HG03175 (cell line): ENCODE results near the gene ITPK1.

Experiments used
- ATAC-seq: cut with Tn5 transposase; IDR thresholded peaks from one replicate; pipeline ENCODE4 v1.9.1; 2021; ENCODE audit warnings: mild to moderate bottlenecking, moderate library complexity; ENCODE audit not compliant: unreplicated experiment

The ITPK1 gene

DNA sequence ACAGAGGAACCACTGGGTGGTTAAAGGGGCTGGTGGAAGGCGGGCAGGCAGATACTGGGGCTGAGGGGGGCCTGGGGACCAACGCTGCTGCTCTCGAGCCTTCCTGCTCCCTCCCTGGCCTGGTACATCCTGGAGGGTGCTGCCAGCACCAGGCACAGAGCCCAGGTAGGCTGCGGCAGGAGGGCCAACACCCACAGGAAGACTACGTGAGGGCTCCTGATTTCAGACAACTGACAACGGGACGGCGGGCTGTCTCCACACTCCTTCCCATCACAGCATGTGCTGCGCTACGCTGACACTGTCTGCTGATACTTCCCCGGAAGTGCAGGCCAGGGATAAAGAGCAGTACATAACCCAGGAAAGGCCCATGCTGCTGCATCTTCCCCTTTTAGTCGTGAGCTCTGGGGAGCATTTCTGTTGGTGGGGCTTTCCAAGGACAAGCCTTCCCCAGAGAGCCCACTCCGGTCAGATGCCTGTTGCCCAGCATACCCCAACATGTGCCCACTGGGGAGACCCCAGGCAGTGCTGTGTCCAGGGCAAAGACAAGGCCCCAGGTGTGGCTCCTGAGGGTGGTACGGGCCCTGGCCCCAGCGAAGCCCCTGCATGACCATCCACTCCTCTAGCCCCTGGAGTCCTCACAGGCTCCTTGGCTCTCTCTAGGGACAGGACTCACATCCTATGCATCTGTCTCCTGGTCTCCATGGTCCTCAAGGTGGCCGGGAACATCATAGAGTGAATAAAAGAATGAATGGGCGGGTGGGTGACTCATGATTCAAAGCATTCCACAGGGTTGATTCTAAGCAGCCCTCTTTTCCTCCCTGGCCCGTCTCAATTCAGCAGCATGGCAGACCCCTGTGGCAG lies 154.8 kb downstream of the ITPK1 start:
- no peak for ATAC-seq

DNA sequence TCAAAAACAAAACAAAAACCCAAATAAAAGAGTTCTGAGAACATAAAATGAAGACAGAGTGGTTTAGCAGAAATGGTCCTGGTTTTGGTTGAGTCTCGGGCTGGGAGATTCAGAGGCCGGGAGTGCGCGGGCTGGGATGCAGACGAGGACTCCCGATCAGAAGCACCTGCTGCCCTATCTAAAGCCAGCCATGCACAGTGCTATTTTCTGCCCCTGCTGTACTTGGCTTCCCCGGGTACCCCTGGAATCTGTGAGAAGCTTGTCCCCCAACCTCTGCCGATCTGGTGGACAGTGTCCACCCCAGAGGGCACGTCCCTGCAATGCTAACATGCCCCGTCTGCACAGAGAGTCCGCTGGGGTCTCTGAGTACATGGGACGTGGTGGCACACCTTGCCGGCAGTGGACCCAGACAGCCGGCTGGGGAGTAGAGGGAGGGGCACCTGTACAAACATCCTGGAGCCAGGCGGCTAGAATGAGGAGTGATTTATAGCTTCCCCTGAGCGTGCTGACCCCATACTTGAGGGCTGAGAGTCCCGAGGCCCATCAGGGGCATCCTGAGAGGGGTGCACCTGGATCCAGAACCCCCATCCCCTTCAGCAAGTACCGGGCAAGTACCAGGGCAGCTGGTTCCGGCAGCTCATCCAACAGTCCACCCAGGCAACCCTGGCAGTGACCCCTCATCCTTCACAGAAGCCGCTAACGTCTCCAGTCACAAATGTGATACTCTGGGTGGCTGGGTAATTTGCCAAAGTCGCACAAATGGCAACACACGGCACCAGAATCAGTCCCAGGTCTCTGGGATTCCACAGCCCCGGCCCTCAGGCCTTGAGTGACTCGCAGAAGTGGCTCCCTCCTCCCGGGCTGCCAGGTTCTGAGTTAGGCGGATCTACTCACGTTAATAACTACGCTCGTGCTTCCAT lies 155.7 kb downstream of the ITPK1 start:
- no peak for ATAC-seq

DNA sequence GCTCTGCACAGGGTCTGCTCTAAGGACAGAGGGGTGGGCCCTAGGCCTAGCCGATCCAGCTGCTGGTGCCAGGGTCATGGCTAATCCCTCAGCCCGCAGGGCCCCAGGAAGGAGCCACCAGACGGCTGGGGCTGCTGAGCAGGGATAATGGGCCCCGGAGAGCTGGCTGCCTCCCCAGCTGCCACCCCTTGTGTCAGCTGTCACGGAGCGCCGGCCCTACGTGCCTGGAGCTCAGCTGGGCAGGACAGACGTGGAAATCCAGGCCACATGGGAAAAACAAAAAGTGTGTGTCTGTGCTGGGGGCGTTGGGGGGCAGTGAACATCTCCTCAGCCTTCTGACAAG lies 156.6 kb downstream of the ITPK1 start:
- ATAC-seq = no peak

DNA sequence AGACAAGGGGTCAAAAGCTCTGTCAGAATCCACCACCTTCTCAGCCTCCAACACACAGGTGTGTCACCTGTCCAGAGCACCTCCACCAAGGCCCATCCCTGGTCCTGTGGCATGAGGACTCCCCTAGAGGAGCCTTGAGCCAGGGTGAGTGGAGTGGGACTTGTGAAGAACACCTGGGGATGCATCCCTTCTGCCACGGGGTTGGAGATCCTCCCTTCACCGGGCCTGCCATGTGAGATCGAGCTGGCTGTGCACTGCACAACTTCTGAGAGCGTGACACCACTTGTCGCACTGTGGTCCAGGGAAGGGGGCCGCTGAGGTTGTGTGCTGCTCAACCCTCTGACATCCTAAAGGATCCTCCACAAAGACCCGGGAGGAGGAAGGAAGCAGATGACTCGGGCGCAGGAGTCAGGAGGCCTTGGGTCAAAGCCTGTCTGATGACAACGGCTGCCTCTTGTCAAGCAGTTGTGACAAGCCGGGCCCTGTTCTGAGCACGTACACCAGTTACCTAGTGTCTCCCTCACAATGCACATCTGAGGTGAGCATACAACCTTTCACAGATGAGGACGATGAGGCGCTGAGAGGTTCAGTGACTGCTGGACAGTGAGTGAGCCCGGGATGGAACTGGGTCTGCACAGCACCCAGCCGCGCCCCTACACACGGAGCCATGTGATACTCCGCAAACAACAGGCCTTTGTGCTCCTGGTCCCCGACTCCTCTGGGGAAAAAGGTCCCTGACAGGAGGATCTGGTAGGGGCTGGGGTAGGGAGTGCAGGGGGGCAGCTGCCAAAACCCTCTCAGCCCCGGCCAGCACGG lies 157.1 kb downstream of the ITPK1 start:
- no peak for ATAC-seq

DNA sequence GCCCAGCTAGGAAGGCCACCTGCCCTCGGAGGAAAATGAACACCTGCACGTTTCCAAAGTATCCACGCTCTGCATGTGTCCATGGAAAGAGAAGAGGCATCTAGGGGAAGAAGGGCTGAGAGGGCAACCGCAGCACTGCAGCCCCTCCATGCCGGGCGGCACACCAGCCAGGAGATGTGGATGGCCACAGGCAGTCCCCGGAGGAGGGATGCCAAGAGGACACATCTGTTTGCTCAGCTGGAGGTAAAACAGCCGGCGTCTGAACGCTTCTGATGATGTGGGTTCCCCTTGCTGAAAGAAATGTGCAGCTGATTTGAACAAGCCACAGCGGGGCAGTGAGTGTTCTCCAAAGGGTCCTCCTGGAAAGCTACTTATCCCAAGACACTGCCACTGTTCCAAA lies 158.8 kb downstream of the ITPK1 start:
- ATAC-seq = no peak

DNA sequence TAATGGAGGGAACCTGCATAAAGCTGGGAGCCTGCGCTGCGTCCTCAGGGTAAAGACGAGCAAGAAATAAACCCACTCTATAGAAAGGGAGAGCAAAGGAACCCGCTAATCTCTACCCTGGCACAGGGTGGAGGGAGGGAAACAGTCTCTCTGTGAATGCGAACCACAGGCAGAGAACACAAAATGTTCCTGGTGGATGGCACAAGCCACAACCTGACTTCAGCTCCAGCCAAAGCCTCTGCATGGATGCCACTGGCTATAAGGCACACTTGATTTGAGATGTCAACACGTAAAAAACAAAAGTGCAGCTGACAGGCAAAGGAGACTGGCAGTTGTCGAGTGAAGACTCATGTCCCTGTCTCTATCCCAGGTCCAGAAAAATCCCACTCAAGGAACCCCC lies 160.3 kb downstream of the ITPK1 start:
- ATAC-seq = no peak

GRCh38 chr14:92954933-92955332 lies 160.8 kb downstream of the ITPK1 start:
- no peak for ATAC-seq

DNA sequence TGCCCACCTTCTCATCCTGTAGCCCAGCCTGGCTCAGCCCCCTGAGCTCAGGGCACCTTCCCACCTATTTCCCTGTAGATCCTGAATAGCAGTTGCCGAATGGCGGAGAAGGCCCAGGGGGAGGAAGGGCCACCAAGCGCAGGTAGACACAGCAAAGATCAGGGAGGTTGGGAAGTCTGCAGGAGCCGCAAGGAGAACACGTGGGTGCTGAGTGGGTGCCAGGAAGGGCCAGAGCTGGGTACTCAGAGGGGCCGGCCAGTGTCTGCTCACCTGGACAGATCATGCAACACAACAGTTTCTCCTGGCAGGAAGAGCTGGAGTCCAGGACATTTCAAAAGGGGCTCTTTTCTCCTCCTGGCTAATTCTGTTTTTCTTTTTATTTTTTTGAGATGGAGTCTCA lies 162.2 kb downstream of the ITPK1 start:
- no peak for ATAC-seq

DNA sequence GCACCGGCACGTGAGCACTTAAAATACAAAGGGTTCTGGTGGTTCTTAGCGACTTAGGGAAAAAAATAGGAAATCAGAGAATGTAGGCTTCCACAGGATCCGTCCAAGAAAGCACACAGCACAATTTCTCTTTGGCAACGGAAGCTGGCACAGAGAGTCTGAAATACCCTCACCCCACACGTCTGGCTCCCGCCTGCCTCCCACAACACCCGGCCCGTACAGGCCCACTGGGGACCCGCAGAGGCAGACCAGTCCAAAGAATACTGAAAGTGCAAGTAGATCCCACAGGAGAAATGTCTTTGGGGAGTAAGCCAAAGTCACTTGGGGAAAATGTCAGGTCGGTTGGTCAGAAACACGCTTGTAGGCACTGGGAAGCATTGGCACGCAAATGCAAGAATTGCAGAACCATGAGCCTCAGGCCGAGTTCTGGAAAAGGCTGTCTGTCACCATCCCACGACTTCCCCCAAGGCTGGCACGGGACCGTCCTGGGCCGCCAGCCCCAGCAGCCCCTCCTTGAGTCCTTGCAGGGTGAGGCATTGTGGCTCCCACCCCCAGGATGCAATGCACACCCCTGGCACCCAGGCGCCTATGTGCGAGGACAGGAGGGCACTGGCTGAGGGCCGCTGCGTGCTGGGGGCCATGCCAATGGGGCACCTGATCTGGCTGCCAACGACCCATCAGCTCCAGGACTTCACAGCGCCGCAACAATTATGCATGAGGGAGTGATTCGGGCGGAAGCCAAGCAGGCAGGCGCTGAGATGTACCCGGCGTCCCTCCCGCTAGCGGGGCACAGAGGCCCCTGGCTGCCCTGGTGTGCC lies 163.0 kb downstream of the ITPK1 start:
- ATAC-seq = no peak

GRCh38 chr14:92951912-92952471 lies 163.7 kb downstream of the ITPK1 start:
- peak; percentile 79 for ATAC-seq

DNA sequence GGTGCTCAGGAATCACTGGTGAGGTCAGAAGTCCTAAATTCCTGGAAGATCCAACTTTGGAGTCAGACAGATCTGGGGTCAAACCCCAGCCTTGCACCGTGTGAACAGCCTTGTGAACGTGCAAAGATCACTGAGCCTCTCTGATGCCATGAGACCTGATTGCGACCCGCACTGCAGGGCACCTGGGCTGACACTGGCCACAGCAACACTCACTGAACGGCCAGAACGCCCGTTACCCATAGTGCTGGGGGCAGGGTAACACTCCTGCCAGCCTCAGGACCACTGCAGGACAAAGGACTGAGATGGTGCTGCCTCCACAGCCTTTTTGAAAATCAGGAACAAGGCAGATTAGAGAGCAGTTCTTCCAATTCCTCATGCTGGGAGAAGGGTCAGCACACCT lies 164.5 kb downstream of the ITPK1 start:
- ATAC-seq = no peak

- ATAC-seq = no peak
Measured at GRCh38 chr14:92950773-92951172, 165.0 kb downstream of the ITPK1 start.

GRCh38 chr14:92950193-92950540 lies 165.6 kb downstream of the ITPK1 start:
- no peak for ATAC-seq

DNA sequence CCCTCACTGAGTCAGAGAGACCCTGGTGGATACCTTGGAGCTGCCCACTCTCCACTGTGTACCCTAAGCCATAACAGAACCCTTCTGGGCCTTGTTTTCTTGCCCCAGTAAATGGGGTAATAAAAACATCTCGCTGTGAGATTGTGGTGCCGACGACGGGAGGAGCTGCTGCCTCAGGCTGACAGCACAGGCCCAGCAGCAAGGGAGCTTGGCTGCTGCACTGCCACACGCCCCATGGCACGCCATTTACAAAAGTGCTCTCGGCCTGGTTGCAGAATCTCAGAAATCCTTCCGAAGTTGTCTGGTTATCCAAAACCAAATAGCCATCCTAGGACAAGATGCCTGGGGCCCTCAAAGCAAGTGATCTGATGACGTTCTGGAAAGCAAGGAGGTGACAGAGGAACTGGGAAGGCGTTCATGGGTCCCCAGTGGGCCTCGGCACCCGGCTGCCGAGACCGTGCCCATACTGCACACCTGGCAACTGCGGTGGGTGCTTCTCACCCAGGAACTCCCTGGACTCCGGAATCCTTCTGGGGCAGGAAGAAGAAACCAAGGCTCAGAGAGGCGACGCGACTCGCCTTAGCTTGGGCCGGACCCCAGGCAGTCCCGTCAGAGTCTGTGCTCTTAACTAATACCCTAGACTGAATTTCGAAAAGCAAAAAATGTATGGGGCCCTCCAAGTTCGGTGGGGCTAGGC lies 166.1 kb downstream of the ITPK1 start:
- no peak for ATAC-seq

DNA sequence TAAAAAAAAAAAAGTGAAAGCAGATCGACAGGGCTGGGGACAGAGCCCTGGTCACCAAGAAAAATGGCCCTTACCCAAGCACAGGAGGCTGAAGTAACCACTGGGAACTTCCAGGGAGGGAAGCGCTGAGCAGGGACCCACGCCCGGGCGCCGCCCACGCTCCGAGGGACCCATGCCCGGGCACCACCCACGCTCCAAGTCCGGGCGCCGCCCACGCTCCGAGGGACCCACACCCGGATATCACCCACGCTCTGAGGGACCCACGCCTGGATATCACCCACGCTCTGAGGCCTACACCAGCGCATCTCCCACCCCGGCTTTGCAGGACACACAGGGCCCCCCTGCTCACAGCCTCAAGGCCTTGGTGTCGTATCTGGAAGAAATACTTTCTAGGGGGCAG lies 167.1 kb downstream of the ITPK1 start:
- no peak for ATAC-seq

DNA sequence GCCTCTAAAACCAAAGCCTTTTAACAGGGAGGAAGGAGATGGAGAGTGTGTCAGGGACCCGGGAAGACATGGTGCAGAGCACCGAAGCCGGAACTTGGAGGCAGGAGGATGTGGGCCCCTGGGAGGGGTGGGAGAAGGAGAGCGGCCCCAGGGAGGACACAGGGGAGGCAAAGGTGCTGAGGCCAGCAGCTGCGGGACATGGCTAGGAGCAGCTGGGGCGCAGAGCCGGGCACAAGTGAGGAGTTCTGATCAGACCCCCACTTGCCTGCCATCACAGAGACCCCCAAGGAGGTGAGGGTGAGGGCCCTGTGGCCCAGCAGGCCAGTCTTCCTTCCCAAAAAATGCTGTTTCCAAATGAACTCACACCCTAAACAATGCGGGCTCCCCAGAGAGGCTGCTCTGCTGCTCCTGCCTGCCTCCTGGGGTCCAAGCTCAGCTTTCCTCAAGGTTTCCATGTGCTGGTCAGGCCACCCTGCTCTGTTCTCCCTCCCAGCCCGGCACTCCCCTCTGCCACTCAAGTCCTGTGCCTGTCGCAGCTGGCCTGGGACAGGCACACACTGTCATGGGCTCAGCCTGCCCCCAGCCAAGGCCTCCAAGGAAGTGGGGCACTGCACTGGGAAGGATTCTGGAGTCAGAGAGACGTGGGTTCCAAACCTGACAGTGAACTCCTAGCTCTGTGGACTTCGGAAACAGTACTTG lies 168.7 kb downstream of the ITPK1 start:
- no peak for ATAC-seq

DNA sequence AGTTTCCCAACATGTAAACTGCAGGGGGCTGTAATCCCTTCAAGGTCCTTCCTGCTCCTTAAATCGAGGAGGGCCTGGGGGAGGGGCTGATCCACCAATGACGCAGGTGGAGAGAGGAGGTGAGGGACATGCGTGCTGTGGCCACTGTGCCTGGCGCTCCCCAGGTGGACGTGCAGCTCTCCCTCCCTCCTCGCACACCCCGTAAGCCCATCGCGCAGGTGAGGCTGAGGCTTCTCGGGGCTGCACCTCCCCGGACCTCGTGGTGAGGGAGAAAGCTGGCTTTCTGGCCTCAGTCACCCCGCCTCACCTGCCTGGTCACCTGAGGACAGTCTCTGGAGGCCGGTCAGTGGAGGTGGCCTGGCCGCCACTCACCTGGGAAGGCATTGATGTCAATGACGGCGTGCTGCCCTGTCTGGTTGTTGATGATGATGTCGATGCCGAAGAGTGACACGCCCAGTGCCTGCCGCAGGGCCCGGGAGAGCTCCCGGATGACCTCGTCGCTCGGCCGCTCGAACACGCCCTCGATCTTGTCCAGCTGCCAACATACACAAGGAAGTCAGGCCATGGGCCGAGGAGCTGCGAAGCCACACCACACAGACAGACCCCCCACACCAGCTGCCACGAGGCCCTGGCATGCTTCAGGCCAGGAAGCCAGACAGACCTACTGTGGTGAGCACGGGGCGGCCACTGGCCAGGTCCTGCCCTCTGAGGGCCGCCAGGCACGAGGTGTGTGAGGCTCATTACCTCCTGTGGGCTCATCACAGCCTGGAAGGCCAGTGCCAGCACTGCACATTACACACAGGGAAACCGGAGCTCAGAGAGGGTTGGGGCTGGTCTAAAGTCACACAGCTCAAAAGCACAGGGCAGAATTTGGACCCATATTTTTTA lies 169.5 kb downstream of the ITPK1 start:
- no peak for ATAC-seq

DNA sequence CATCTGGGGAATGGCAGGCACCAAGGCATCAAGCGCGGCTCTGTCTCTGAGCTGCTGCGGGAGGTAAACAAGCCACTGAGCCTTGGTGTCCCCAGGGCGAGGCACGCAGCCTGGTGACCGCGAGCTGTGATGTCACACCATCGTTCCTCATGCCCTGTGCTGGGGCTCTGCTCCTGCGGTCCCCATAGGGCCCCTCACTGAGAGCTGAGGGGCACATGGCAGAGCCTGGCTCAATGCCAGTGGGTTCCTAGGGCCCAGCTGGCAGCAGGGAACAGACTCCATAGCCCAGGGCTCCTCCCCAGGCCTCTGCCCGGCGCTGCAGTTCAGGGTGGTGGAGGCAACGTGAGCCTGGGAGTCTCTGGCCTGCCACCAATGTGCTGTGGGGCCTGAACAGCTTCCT lies 170.2 kb downstream of the ITPK1 start:
- no peak for ATAC-seq
